ENCODE results near the gene PVR.

DNA sequence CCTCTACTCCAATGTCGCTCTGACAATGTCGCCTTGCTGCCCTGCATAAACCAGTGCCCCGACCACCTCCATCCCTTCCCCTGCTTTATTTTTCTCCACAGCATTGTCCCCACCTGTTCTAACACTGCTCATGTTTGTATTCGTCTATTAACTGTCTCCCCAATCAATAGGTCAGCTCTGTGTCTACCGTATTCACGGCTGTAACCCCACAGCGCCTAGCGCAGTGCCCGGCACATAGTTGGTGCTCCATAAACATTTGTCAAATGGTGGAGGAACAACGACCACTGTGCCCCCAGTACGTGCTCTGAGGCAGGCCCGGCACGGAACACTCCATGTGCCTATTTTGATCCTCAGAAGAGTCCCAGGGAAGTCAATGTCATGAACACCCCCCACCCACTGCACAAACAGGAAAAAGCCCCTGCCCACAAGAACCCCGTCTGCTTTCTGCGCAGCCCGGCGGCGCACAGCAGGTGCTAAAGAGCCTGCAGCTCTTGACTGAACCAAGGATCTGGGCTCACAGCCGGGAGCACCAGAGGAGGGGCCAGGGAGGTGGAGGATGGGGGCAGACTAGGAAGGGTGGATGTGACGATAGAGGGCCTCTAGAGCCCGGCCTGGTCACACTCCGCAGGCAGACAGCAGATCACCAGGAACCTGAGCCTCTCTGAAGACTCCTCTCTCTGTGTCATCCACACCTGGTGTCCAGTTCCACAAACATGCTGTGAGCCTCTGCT lies 53.4 kb downstream of the PVR start:
- TF ChIP-seq, protein P1, sequence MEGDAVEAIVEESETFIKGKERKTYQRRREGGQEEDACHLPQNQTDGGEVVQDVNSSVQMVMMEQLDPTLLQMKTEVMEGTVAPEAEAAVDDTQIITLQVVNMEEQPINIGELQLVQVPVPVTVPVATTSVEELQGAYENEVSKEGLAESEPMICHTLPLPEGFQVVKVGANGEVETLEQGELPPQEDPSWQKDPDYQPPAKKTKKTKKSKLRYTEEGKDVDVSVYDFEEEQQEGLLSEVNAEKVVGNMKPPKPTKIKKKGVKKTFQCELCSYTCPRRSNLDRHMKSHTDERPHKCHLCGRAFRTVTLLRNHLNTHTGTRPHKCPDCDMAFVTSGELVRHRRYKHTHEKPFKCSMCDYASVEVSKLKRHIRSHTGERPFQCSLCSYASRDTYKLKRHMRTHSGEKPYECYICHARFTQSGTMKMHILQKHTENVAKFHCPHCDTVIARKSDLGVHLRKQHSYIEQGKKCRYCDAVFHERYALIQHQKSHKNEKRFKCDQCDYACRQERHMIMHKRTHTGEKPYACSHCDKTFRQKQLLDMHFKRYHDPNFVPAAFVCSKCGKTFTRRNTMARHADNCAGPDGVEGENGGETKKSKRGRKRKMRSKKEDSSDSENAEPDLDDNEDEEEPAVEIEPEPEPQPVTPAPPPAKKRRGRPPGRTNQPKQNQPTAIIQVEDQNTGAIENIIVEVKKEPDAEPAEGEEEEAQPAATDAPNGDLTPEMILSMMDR (IDR thresholded peaks at IDR 0.05) = no peak
- TF ChIP-seq, protein P2, sequence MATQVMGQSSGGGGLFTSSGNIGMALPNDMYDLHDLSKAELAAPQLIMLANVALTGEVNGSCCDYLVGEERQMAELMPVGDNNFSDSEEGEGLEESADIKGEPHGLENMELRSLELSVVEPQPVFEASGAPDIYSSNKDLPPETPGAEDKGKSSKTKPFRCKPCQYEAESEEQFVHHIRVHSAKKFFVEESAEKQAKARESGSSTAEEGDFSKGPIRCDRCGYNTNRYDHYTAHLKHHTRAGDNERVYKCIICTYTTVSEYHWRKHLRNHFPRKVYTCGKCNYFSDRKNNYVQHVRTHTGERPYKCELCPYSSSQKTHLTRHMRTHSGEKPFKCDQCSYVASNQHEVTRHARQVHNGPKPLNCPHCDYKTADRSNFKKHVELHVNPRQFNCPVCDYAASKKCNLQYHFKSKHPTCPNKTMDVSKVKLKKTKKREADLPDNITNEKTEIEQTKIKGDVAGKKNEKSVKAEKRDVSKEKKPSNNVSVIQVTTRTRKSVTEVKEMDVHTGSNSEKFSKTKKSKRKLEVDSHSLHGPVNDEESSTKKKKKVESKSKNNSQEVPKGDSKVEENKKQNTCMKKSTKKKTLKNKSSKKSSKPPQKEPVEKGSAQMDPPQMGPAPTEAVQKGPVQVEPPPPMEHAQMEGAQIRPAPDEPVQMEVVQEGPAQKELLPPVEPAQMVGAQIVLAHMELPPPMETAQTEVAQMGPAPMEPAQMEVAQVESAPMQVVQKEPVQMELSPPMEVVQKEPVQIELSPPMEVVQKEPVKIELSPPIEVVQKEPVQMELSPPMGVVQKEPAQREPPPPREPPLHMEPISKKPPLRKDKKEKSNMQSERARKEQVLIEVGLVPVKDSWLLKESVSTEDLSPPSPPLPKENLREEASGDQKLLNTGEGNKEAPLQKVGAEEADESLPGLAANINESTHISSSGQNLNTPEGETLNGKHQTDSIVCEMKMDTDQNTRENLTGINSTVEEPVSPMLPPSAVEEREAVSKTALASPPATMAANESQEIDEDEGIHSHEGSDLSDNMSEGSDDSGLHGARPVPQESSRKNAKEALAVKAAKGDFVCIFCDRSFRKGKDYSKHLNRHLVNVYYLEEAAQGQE (IDR thresholded peaks at IDR 0.05; ENCODE audit: insufficient read depth in 1 of 2, low read depth in 2 of 2, low read length in 1 of 2) = no peak
- no peak for TF ChIP-seq POLR2AphosphoS5 (IDR thresholded peaks at IDR 0.05; ENCODE audit: low read depth, low read length)

All from Panc1 (cell line).